Trophoblast cell (in vitro differentiated cells and primary cell): Measurements from ENCODE around the gene SLC6A2.

Experiments used
- DNase-seq, 2 donors: peaks; one replicate each; pipeline ENCODE4 v3.0.0-alpha.2; 2016
- H2AFZ ChIP-seq: 2 replicates; pipeline ENCODE4 v1.6.1; 2013; ENCODE audit warnings: low read length, moderate library complexity, mild to moderate bottlenecking; ENCODE audit not compliant: insufficient read depth, poor library complexity
- H2AK5ac ChIP-seq: 2 replicates; pipeline ENCODE4 v1.6.1; 2013; ENCODE audit warnings: mild to moderate bottlenecking, low read length
- H2BK120ac ChIP-seq: 2 replicates; pipeline ENCODE4 v1.6.1; 2013; ENCODE audit warnings: low read length, mild to moderate bottlenecking, moderate library complexity; ENCODE audit not compliant: insufficient read depth, poor library complexity
- H2BK12ac ChIP-seq: 2 replicates; pipeline ENCODE4 v1.6.1; 2013; ENCODE audit warnings: mild to moderate bottlenecking, low read length, moderate library complexity
- H2BK5ac ChIP-seq: 2 replicates; pipeline ENCODE4 v1.6.1; 2013; ENCODE audit warnings: low read length, low read depth, moderate library complexity, mild to moderate bottlenecking; ENCODE audit not compliant: poor library complexity
- H3K14ac ChIP-seq: 2 replicates; pipeline ENCODE4 v1.6.1; 2013; ENCODE audit warnings: mild to moderate bottlenecking, low read length
- H3K18ac ChIP-seq: 2 replicates; pipeline ENCODE4 v1.6.1; 2013; ENCODE audit warnings: mild to moderate bottlenecking, low read length
- H3K23ac ChIP-seq: 2 replicates; pipeline ENCODE4 v1.6.1; 2013; ENCODE audit warnings: low read length
- H3K27ac ChIP-seq: 2 replicates; pipeline ENCODE4 v1.5.1; 2013; ENCODE audit warnings: low read depth, mild to moderate bottlenecking, inconsistent platforms, low read length, moderate library complexity
- H3K27me3 ChIP-seq: 2 replicates; pipeline ENCODE4 v1.6.1; 2013; ENCODE audit warnings: inconsistent platforms, mild to moderate bottlenecking, low read length, moderate library complexity; ENCODE audit not compliant: insufficient read depth
- H3K36me3 ChIP-seq, 2 experiments: 1 replicate in 1 of 2; 2 replicates in 1 of 2; pipeline ENCODE4 v1.6.1; 2013; ENCODE audit warnings: low read length in 2 of 2, mild to moderate bottlenecking in 2 of 2, moderate library complexity in 1 of 2; ENCODE audit not compliant: insufficient read depth in 2 of 2, control insufficient read depth in 1 of 2
- H3K4ac ChIP-seq: 2 replicates; pipeline ENCODE4 v1.6.1; 2013; ENCODE audit warnings: low read depth, mild to moderate bottlenecking, low read length, moderate library complexity
- H3K4me1 ChIP-seq, 2 experiments: 1 replicate in 1 of 2; 2 replicates in 1 of 2; pipeline ENCODE4 v1.6.1; 2013; ENCODE audit warnings: low read length in 2 of 2, mild to moderate bottlenecking in 2 of 2, moderate library complexity in 1 of 2; ENCODE audit not compliant: insufficient read depth in 2 of 2, control insufficient read depth in 1 of 2
- H3K4me2 ChIP-seq: 2 replicates; pipeline ENCODE4 v1.6.1; 2013; ENCODE audit warnings: inconsistent platforms, mild to moderate bottlenecking, low read length, moderate library complexity
- H3K4me3 ChIP-seq: 2 replicates; pipeline ENCODE4 v1.5.1; 2013; ENCODE audit warnings: mild to moderate bottlenecking, low read depth, low read length, inconsistent platforms
- H3K79me1 ChIP-seq: one replicate; pipeline ENCODE4 v1.6.1; 2013; ENCODE audit warnings: low read length
- H3K79me2 ChIP-seq: 2 replicates; pipeline ENCODE4 v1.6.1; 2013; ENCODE audit warnings: low read length, mild to moderate bottlenecking; ENCODE audit not compliant: control insufficient read depth, insufficient read depth, poor library complexity
- H3K9ac ChIP-seq: 2 replicates; pipeline ENCODE4 v1.6.1; 2013; ENCODE audit warnings: mild to moderate bottlenecking, low read length
- H3K9me3 ChIP-seq: 2 replicates; pipeline ENCODE4 v1.6.1; 2013; ENCODE audit warnings: low read depth, mild to moderate bottlenecking, control low read depth, inconsistent platforms, low read length; ENCODE audit not compliant: insufficient read depth
- H4K12ac ChIP-seq: 2 replicates; pipeline ENCODE4 v1.6.1; 2013; ENCODE audit warnings: low read depth, mild to moderate bottlenecking, low read length, moderate library complexity
- H4K8ac ChIP-seq: 2 replicates; pipeline ENCODE4 v1.6.1; 2013; ENCODE audit warnings: low read depth, mild to moderate bottlenecking, low read length, moderate library complexity
- H4K91ac ChIP-seq: one replicate; pipeline ENCODE4 v1.6.1; 2013; ENCODE audit warnings: low read depth, mild to moderate bottlenecking, low read length, moderate library complexity
- WGBS: extraction: QIAGEN DNeasy Blood & Tissue Kit; methylation state at CpG from one replicate; pipeline ENCODE4 v1.1.7; 2013; ENCODE audit warnings: missing lambda C conversion rate; ENCODE audit not compliant: insufficient read length, insufficient coverage; ENCODE audit errors: extremely low coverage; 5-methylcytosine and 5-hydroxymethylcytosine counted together

SLC6A2 gene

DNA sequence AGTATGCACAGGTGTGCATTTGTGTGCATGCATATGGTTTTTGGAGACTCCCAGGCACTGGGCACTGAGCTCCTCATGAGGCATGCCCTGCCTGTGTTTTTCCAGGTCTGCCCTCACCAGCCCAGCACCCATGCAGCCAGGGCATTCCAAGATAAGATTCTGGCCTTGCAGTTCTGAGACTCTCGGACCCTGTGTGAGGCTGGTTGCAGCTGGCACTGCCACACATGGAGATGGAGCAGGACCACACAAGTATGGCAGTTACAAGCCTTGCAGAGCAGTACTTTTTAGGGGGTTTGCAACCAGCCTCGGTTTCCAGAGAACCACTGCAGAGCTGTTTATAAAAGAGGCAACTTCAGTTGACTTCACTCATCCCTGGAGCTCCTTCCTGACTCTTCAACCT is 10.2 kb downstream of the SLC6A2 start:
- no peak overlapping the region for H4K8ac ChIP-seq
- H3K4me3 ChIP-seq = no peak overlapping the region
- H3K36me3 ChIP-seq = no peaks in the 10 kb centered on the region
- no peak overlapping the region for H4K91ac ChIP-seq
- H3K9ac ChIP-seq = no peak overlapping the region
- H3K14ac ChIP-seq = no peak overlapping the region
- no peaks in the 10 kb centered on the region for H3K79me2 ChIP-seq
- peaks cover 29 to 40% of the 10 kb centered on the region in 2 experiments for H3K4me1 ChIP-seq
- H3K27ac ChIP-seq = no peak overlapping the region
- no peak for DNase-seq
- H4K12ac ChIP-seq = no peak overlapping the region
- H3K9me3 ChIP-seq = peaks cover 2% of the 10 kb centered on the region
- no peak overlapping the region for H3K4ac ChIP-seq
- H3K4me2 ChIP-seq = no peak overlapping the region
- H2AFZ ChIP-seq = no peak overlapping the region
- no peak overlapping the region for H2BK5ac ChIP-seq
- no peak overlapping the region for H3K18ac ChIP-seq
- no CpG with 5 or more reads among the region's 2 CpGs for WGBS
- no peak overlapping the region for H2AK5ac ChIP-seq
- H2BK12ac ChIP-seq = no peak overlapping the region
- no peak overlapping the region for H2BK120ac ChIP-seq
- H3K27me3 ChIP-seq = no peaks in the 10 kb centered on the region
- peaks cover 18% of the 10 kb centered on the region for H3K79me1 ChIP-seq
- no peak overlapping the region for H3K23ac ChIP-seq

DNA sequence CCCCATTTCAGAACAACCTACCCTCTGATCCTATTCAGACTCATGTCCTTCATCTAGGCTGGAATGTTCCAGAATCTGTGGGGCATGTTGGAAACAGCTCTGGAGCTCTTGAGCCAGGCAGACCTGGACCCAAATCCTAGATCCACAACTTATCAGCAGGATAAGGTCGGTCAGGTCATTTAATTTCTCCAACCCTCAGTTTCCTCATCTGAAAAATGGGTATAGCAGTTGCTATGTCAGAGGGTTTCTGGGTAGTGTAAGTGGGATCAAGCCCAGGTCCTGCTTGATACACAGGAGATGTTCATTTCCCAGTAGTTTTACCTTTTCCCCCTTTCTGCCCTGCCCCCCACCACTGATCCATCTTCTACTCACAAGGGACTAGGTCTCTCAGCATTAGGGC is 12.0 kb downstream of the SLC6A2 start:
- Histone ChIP-seq H3K9ac (no peak overlapping the region), H3K27ac (no peak overlapping the region), H2BK120ac (peak overlapping the region; percentile 3), H3K9me3 (peaks cover 2% of the 10 kb centered on the region), H3K23ac (no peak overlapping the region), H3K79me2 (no peaks in the 10 kb centered on the region), H4K91ac (no peak overlapping the region), H3K27me3 (no peaks in the 10 kb centered on the region), H4K12ac (no peak overlapping the region), H2AK5ac (no peak overlapping the region), H3K4ac (no peak overlapping the region), H3K4me3 (no peak overlapping the region), H3K79me1 (peaks cover 15% of the 10 kb centered on the region), H3K4me2 (no peak overlapping the region), H3K4me1 (peaks cover 21 to 31% of the 10 kb centered on the region in 2 experiments), H2AFZ (no peak overlapping the region), H3K36me3 (no peaks in the 10 kb centered on the region), H3K14ac (peak overlapping the region; percentile 45), H3K18ac (no peak overlapping the region), H4K8ac (no peak overlapping the region), H2BK5ac (no peak overlapping the region), H2BK12ac (no peak overlapping the region)
- WGBS = no CpG with 5 or more reads among the region's 1 CpG
- DNase-seq = no peak

DNA sequence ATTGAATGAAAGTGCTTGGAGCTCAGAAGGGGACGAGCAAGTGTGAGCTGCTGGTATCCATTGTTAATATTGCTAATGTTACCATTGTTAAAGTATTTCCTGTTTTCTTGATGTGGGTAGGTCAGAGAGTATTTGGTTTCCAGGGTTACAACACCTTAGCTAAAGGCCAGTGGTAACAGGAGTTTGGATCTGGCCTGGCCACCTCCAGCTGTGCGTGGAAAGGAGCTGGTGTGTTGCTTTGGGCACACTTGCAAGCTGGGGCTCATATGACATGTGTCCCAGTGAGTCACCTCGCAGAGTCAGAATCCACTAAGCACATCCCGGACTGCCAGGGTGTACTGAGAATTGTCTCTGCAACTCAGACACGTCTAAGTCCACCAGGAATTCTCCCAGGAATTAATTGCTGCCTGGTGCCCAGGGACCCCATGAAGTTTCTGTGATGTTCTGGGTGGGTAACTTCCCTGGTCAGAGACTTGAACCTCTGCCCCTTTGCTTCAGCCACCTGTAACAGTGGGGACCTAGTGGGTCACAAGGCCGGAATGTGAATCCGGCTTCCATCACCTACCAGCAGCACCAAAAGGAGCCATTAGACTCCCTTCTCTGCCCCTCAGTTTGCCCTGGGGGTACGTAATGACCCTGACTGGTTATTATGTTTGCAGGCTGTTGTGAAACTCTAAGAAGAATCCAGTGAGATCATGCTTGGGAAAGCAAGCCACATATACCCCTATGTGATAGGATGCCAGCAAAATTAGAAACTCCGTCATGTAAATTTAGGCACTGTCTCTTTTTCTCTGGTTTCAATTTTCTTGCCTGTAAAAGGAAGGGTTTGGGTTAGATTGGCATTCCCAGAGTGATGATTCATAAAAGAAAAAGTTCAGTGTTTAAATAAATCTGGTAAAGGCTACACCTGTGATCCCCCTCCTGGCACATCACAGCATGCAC is 12.8 kb downstream of the SLC6A2 start:
- Histone ChIP-seq H2AFZ (no peak overlapping the region), H2AK5ac (no peak overlapping the region), H3K79me2 (no peaks in the 10 kb centered on the region), H3K23ac (no peak overlapping the region), H3K36me3 (no peaks in the 10 kb centered on the region), H3K14ac (no peak overlapping the region), H4K91ac (no peak overlapping the region), H2BK120ac (no peak overlapping the region), H3K4me1 (peaks cover 15 to 26% of the 10 kb centered on the region in 2 experiments), H2BK12ac (no peak overlapping the region), H3K9ac (no peak overlapping the region), H3K4me3 (no peak overlapping the region), H3K27ac (no peak overlapping the region), H3K18ac (no peak overlapping the region), H3K79me1 (peaks cover 10% of the 10 kb centered on the region), H4K12ac (no peak overlapping the region), H4K8ac (no peak overlapping the region), H2BK5ac (no peak overlapping the region), H3K4ac (no peak overlapping the region), H3K4me2 (peak overlapping the region; percentile 19), H3K27me3 (no peaks in the 10 kb centered on the region), H3K9me3 (peaks cover 2% of the 10 kb centered on the region)
- DNase-seq = peak; percentile 98 to 99
- no CpG with 5 or more reads among the region's 9 CpGs for WGBS

GRCh38 chr16:55671206-55671973 is 15.6 kb downstream of the SLC6A2 start:
- Histone ChIP-seq H3K4me2 (no peak overlapping the region), H3K18ac (no peak overlapping the region), H3K9me3 (no peaks in the 10 kb centered on the region), H3K14ac (no peak overlapping the region), H3K36me3 (no peaks in the 10 kb centered on the region), H3K27me3 (no peaks in the 10 kb centered on the region), H3K4ac (no peak overlapping the region), H2BK5ac (no peak overlapping the region), H3K9ac (no peak overlapping the region), H4K12ac (no peak overlapping the region), H2AFZ (no peak overlapping the region), H4K8ac (no peak overlapping the region), H3K23ac (no peak overlapping the region), H2BK120ac (no peak overlapping the region), H3K27ac (no peak overlapping the region), H3K4me3 (no peak overlapping the region), H3K79me2 (no peaks in the 10 kb centered on the region), H2BK12ac (no peak overlapping the region), H2AK5ac (no peak overlapping the region), H3K4me1 (peaks cover 5 to 11% of the 10 kb centered on the region in 2 experiments), H3K79me1 (no peaks in the 10 kb centered on the region), H4K91ac (no peak overlapping the region)
- WGBS = no CpG with 5 or more reads among the region's 26 CpGs
- no peak for DNase-seq
